NCI-H128 (cell line): ENCODE results near the gene MACROD2.

Source experiments
- DNase-seq: peaks from one replicate; lab custom pipeline; 2025; ENCODE audit not compliant: unreplicated experiment; lab: John Stamatoyannopoulos, UW

Gene MACROD2

DNA sequence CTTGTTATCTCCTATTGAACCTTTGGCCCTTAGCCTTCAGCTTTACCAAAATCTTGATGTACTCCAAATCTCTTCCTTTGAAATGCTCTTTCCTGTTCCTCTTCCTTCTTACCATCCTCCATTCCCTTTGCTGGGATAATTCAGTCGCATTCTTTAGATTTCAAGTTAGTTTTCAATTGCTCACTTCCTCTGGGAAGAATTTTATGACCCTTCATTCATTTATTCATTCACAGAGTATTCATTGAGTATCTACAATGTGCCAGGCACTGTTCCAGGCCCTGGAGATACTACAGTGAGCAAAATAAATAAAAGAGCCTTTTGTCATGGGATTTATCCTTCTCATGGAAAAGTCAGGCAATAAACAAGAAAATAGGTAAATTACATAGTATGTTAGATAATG is 890.3 kb downstream of the MACROD2 start:
- DNase-seq, result no peak

GRCh38 chr20:14888134-14888533 is 892.8 kb downstream of the MACROD2 start:
- no peak for DNase-seq

GRCh38 chr20:14889496-14890255 is 894.4 kb downstream of the MACROD2 start:
- no peak for DNase-seq

DNA sequence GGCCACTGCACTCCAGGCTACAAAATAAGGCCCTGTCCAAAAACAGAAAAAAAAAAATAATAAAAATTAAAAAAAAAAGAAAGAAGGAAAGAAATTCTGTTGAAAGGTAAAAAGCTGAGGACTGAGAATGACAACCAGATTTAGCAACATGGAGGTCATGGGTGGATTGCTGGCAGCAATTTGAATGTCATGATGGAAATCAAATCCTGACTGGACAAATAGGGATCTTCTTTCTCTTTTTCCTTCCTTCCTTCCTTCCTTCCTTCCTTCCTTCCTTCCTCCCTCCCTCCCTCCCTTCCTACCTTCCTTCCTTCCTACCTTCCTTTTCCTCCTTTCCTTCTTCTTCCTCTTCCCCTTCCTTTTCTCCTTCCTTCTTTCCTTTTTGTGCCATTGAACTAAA is 895.4 kb downstream of the MACROD2 start:
- no peak for DNase-seq

- DNase-seq, result no peak
Measured at GRCh38 chr20:14892782-14893181, 897.5 kb downstream of the MACROD2 start.

DNA sequence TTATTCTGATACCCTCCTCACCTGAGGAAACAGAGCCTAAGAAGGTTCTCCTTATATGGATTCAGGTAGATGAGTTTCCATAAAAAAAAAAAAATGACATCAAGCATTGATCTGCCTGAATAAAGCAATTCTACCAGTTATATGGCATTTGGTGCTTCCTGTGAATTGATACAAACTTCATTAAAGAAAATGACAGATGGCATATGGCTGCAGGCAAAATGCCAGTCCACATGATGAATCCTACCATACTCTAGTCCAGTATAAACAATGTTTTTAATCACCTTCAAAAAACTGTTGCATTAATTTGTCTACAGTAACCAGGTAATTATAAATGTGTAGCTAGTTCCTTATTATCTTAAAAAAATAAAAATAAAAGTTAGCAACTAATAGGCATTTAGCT is 901.3 kb downstream of the MACROD2 start:
- DNase-seq, result no peak

- no peak for DNase-seq
Measured at GRCh38 chr20:14897608-14898007, 902.3 kb downstream of the MACROD2 start.

DNA sequence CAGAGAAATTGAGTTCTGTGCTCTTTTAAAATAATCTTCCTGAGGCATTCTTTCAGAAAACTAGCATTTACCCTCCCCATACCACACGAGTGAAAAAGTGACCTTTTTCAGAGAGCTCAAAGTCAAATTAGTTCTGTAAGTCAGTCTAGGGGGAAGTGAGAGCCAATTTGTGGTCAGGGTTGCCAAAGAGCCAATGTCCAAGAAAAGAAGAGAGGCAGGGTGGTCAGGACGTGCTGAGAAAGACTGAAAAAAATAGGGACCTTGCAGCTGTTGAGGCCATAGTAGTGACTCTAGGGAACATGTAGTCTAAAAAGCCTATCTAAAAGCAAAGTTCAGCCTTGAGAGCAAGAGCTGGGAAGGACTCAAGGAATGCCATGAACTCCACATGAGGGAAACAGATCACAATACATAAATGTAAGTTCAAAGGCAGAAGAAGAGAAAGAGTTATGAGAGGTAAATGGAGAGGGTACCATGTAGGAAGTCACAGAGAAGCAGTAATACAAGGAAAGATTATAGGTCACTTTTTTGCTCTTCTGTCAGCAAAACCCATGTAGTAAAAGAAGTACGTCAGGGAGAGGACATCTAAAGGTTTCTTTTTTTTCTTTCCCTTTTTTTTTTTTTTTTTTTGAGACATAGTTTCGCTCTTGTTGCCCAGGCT is 907.2 kb downstream of the MACROD2 start:
- DNase-seq, result no peak

DNA sequence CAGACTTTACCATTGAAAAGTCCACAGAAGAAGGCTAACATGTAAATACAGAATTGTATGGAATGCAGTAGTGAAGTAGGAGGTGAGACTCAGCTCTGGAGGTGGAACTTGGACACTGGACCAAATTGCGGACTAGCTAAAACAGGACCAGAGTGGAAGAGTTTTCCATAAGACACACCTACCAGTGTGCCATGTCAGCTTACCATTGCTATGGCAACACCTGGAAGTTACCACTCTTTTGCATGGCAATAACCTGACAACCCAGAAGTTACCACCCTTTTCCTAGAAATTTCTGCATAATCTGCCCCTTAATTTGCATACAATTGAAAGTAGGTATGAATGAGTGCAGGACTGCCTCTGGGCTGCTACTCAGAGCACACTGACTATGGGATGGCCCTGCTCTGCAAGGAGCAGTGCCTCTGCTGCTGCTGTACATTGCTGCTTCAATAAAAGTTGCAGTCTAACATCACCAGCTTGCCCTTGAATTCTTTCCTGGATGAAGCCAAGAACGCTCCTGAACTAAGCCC is 911.7 kb downstream of the MACROD2 start:
- no peak for DNase-seq

DNA sequence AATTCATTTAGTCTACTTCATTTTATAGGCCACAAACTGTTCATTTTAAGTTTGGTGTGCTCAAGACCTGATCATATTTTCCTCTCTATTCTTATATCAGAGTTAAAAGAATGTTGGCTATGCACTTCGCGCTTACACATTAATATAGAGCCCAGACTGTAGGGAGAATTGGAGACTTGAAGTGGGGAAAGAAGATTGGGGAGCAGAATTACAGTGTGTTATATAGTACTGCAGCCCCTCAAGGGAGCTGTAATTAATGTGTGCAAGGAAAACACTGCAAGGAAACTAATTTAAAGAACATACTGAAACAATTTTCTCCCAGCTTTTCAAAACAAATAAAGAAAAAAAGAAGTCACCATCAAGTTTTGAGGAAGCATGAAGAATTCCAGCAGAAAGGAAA is 914.8 kb downstream of the MACROD2 start:
- no peak for DNase-seq

DNA sequence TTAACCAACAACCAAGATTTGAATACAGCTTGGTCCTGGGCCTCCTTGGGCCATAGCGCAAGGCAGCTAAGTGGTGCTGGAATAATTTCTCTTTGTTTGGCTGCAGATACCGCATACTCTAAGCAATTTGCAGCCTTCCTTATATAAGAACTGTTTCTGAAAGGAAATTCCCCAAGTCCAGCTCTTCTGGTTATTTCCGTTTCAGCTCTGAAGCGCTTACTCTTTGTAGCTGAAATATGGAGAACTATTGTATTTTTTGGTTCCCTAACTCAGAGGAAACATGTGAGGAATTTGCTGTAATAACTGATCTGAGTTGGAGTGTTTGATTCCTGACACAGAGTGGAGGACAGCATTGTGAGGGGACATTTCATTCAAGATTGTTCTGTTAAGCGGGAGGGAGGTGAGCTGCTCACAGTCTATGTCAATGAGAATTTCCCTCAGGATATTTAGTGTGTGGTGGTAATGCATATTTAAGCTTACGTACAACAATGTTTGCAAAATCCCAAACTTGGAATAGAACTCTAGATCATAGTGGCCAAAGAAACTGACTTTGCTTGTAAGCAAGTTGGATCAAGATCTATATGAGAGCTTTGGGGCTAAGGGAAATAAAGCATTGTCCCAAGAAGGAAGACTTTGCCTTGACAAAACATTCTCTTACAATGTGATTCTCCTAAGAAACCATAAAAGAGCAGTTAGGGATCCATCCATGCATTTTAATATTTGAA is 918.7 kb downstream of the MACROD2 start:
- DNase-seq, result no peak

- DNase-seq, result no peak
Measured at GRCh38 chr20:14914633-14915032, 919.3 kb downstream of the MACROD2 start.

DNA sequence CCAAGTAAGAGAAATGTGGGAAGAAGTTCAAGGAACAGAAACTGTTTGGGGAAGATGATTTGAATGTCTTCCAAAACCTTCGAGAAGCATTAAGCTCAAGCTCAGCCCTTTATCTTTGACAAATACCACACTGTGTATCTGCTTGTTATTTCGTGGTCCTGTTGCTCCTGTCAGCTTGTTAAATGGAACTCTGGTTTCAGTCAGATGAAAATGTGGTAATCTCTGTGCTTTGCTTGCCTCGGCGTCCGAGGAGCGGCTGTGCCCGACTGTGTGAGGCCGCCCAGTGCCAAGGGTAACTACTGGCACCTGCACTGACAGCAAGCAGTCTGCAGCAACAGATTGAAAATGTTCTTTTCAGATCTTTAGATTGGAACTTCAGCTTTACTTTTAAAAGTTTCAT is 920.0 kb downstream of the MACROD2 start:
- no peak for DNase-seq

GRCh38 chr20:14916360-14916920 is 921.1 kb downstream of the MACROD2 start:
- no peak for DNase-seq

DNA sequence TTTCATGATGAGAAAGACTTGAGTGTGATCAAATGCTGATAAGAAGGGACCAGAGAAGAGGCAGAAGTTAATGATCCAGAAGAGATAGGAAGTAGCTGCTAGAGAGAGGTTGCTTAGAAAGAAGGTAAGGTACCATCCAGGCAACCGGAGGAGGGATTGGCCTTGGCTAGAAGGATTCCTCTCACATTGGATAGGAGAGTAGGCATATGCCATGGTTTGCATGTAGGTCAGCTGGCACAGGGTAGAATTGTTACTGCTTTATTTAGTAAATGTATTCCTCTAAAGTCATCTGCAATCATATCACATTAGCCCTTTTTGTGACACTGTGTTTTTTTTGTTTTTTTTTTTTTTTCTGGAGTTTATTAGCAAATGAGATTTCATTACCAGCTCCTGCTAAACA is 923.0 kb downstream of the MACROD2 start:
- DNase-seq, result no peak

- no peak for DNase-seq
Measured at GRCh38 chr20:14918976-14919375, 923.7 kb downstream of the MACROD2 start.

- DNase-seq, result peak; percentile 10
Measured at GRCh38 chr20:14919501-14920081, 924.3 kb downstream of the MACROD2 start.

- DNase-seq, result no peak
Measured at GRCh38 chr20:14921513-14921912, 926.2 kb downstream of the MACROD2 start.

DNA sequence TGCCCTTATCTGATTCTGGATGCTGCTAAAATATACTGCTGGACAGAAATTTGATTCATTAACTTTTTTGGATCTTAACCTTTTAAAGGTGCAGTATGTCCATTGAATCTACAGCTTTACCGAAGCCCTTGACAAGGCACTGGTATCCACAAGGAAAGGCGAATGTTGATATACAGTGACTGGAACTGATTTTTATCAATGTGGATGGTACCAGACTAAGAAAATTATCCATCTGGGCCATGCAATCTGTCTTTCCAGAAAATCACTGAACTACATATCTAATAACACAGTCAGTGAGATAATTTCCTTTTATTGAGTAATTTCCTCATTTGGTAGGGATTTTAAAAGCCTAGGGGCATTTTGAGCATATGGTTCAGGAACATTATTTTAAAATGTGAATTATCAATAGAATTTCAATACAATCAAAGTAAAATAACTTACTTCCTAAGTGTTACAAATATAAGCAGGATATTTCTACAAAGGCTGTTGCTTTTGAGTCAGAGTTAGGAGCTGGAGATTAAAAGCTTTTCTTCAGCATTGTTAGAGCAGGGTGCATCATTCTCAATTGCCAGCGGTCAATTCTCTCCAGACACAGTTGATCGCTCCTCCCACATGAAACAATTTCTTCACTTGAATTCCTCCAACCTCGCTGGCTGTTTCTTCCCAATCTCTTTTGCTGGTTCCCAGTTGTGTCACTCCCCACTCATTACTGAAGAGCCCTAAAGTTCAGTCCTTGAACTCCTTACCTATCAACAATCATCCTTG is 927.4 kb downstream of the MACROD2 start:
- DNase-seq, result no peak

GRCh38 chr20:14924433-14924832 is 929.1 kb downstream of the MACROD2 start:
- no peak for DNase-seq
